Activated T-helper 17 cell treated with anti-CD3 and anti-CD28 coated beads, Interleukin-2, amount 50 U/mL, for 72 hours (primary cell): ENCODE data around the gene DDX47. TPM values are rescaled to one million over a fixed set of nuclear protein-coding genes. Genes with fewer than 3 reads are reported as not detected.
"Not testable (repeated sequence)": the region's sequence is repeated elsewhere in the genome, so short reads cannot be mapped to it uniquely, and the experiment has no call there.

ENCODE experiments used
- ATAC-seq: fragments of 150-1000 bp; cut with Tn5 transposase; replicated peaks from 2 replicates; pipeline ENCODE4 v1.10.0; 2021; ENCODE audit warnings: mild to moderate bottlenecking, moderate library complexity
- H3K27ac Mint-ChIP-seq: one replicate; pipeline ENCODE4 v1.8.0; 2022; ENCODE audit warnings: mixed read lengths
- H3K27me3 Mint-ChIP-seq: one replicate; pipeline ENCODE4 v1.8.0; 2022; ENCODE audit warnings: mixed read lengths
- H3K36me3 Mint-ChIP-seq: one replicate; pipeline ENCODE4 v1.8.0; 2022; ENCODE audit warnings: low read depth, mild to moderate bottlenecking, mixed read lengths
- H3K4me1 Mint-ChIP-seq: one replicate; pipeline ENCODE4 v1.8.0; 2022; ENCODE audit warnings: mixed read lengths
- H3K4me3 Mint-ChIP-seq: one replicate; pipeline ENCODE4 v1.8.0; 2022; ENCODE audit warnings: mild to moderate bottlenecking, mixed read lengths
- H3K9me3 Mint-ChIP-seq: one replicate; pipeline ENCODE4 v1.8.0; 2022; ENCODE audit warnings: mixed read lengths
- total RNA-seq, 2 donors: library from RNA; stranded (reverse); gene quantifications; one replicate each; pipeline ENCODE4 v1.2.3, GENCODE V29; 2022

The DDX47 gene
- total RNA-seq, 2 donors from 2014 or later: 90.0 to 90.4 TPM

DNA sequence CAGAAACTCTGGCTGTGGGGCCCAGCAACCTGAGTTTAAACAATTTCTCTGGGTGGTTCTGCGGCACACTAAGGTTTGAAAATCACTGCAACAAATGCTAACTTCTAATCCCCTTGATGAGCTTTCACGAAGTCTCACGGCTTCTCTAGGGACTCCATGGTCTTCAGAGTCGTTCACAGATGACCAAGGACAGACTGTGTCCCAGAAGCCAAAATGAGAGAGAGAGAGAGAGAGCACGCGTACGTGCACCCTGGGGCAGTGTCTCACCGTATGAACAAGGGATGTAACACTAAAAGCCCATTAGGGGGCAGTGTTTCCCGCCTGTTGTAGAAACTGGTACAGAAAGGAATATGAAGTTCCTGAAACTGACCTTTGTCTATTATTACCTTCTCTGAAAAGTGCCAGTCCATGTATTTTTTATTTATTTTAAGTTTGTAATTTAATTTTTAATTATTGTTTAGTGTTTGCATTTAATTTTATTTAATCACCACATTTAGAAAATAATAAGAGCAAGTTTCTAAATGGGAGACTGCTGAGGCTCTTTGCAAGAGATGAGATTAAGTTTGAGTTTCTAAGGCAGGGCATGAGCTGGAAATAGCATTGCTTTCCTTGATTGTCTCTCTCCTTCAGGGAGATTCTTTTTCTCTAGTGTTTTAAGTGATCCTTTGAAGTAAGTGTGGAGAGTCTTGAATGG, 24.3 kb upstream of the DDX47 start:
- peaks cover 34% of the 10 kb centered on the region for H3K36me3 Mint-ChIP-seq
- peak overlapping the region; percentile 94 for H3K27ac Mint-ChIP-seq
- no peaks in the 10 kb centered on the region for H3K27me3 Mint-ChIP-seq
- ATAC-seq: peak; percentile 71
- H3K4me3 Mint-ChIP-seq: peak overlapping the region; percentile 90
- H3K9me3 Mint-ChIP-seq: no peaks in the 10 kb centered on the region
- peaks cover 21% of the 10 kb centered on the region for H3K4me1 Mint-ChIP-seq

- H3K4me1 Mint-ChIP-seq: peaks cover 9% of the 10 kb centered on the region
- no peaks in the 10 kb centered on the region for H3K27me3 Mint-ChIP-seq
- no peak for ATAC-seq
- peaks cover 26% of the 10 kb centered on the region for H3K36me3 Mint-ChIP-seq
- H3K4me3 Mint-ChIP-seq: no peak overlapping the region
- H3K27ac Mint-ChIP-seq: no peak overlapping the region
- no peaks in the 10 kb centered on the region for H3K9me3 Mint-ChIP-seq
Observed at GRCh38 chr12:12790956-12791355, 22.2 kb upstream of the DDX47 start.

- no peak for ATAC-seq
- Mint-ChIP-seq H3K9me3 (no peaks in the 10 kb centered on the region), H3K4me3 (no peak overlapping the region)
Observed at GRCh38 chr12:12791756-12792369, 21.3 kb upstream of the DDX47 start.

GRCh38 chr12:12792421-12792820, 20.7 kb upstream of the DDX47 start:
- H3K27ac Mint-ChIP-seq: no peak overlapping the region
- H3K4me3 Mint-ChIP-seq: no peak overlapping the region
- peaks cover 15% of the 10 kb centered on the region for H3K36me3 Mint-ChIP-seq
- H3K9me3 Mint-ChIP-seq: no peaks in the 10 kb centered on the region
- no peak for ATAC-seq
- H3K4me1 Mint-ChIP-seq: peaks cover 9% of the 10 kb centered on the region
- no peaks in the 10 kb centered on the region for H3K27me3 Mint-ChIP-seq

More at GRCh38 chr12:12791756-12792369, 21.3 kb upstream of the DDX47 start:
- Mint-ChIP-seq H3K27ac (no peak overlapping the region), H3K36me3 (peaks cover 20% of the 10 kb centered on the region), H3K27me3 (no peaks in the 10 kb centered on the region), H3K4me1 (peaks cover 9% of the 10 kb centered on the region)

GRCh38 chr12:12794686-12795085, 18.5 kb upstream of the DDX47 start:
- H3K36me3 Mint-ChIP-seq: no peaks in the 10 kb centered on the region
- H3K27ac Mint-ChIP-seq: no peak overlapping the region
- H3K4me3 Mint-ChIP-seq: no peak overlapping the region
- no peaks in the 10 kb centered on the region for H3K4me1 Mint-ChIP-seq
- no peaks in the 10 kb centered on the region for H3K9me3 Mint-ChIP-seq
- ATAC-seq: no peak
- H3K27me3 Mint-ChIP-seq: no peaks in the 10 kb centered on the region

- no peaks in the 10 kb centered on the region for H3K27me3 Mint-ChIP-seq
- no peaks in the 10 kb centered on the region for H3K9me3 Mint-ChIP-seq
- H3K27ac Mint-ChIP-seq: no peak overlapping the region
- peaks cover 5% of the 10 kb centered on the region for H3K4me1 Mint-ChIP-seq
- ATAC-seq: no peak
- H3K4me3 Mint-ChIP-seq: no peak overlapping the region
- H3K36me3 Mint-ChIP-seq: no peaks in the 10 kb centered on the region
Observed at GRCh38 chr12:12796171-12796570, 17.0 kb upstream of the DDX47 start.

GRCh38 chr12:12796928-12797793, 16.0 kb upstream of the DDX47 start:
- Mint-ChIP-seq H3K27ac (no peak overlapping the region), H3K4me3 (no peak overlapping the region), H3K36me3 (no peaks in the 10 kb centered on the region), H3K4me1 (peaks cover 12% of the 10 kb centered on the region), H3K27me3 (no peaks in the 10 kb centered on the region), H3K9me3 (no peaks in the 10 kb centered on the region)
- ATAC-seq: no peak

- H3K4me3 Mint-ChIP-seq: no peak overlapping the region
- no peaks in the 10 kb centered on the region for H3K9me3 Mint-ChIP-seq
- no peaks in the 10 kb centered on the region for H3K36me3 Mint-ChIP-seq
- ATAC-seq: no peak
- H3K27me3 Mint-ChIP-seq: no peaks in the 10 kb centered on the region
- peaks cover 17% of the 10 kb centered on the region for H3K4me1 Mint-ChIP-seq
- no peak overlapping the region for H3K27ac Mint-ChIP-seq
Observed at GRCh38 chr12:12797794-12798152, 15.4 kb upstream of the DDX47 start.

DNA sequence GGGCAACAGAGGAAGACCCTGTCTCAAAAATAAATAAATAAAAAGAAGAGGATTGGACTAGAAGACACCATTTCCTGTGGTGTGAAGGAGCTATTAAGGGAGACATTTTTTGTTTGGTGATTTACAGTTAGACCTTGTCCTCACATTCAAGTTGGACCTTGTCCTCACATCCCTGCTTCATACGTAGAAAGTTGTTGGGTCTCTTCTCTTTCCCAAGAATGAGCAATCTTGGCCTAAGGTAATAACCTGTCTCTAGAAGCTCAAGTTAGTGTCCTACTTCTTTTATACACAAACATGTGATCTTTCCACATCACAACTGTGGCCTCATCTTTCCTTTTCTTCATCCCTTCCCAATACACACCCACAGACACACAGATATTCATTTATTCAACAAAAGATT, 14.7 kb upstream of the DDX47 start:
- no peak overlapping the region for H3K4me3 Mint-ChIP-seq
- H3K9me3 Mint-ChIP-seq: no peaks in the 10 kb centered on the region
- H3K4me1 Mint-ChIP-seq: peaks cover 22% of the 10 kb centered on the region
- H3K27me3 Mint-ChIP-seq: no peaks in the 10 kb centered on the region
- no peaks in the 10 kb centered on the region for H3K36me3 Mint-ChIP-seq
- ATAC-seq: no peak
- H3K27ac Mint-ChIP-seq: no peak overlapping the region

DNA sequence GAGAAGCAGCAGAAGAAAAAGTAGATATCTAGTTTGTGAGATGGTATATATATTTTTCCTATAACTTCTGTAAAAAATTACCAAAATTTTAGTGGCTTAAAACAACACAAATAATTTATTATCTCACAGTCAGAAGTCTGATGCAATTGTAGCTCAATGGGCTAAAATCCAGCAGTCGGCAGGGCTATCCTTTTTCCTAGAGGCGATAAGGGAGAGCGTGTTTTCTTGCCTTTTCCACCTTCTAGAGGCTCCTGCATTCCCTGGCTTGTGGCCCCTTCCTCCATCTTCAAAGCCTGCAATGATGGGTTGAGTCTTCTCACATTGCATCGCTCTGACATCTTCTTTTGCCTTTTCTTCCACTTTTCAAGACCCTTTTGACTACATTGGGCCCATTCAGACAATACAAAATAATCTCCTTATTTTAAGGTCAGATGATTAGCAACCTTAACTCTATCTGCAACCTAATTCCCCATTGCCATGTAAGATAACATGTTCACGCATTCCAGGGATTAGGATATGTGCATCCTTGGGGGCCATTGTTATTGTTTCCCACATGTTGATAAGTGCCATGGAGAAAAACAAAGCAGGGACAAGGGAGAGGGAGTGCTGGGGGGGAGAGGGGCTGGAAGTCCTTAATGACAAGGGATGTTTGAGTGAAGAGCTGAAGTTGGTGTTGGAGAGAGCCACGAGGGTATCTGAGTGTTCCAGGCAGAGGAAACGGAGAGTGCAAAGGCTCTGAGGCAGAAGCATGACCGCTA, 13.8 kb upstream of the DDX47 start:
- H3K9me3 Mint-ChIP-seq: no peaks in the 10 kb centered on the region
- no peak overlapping the region for H3K27ac Mint-ChIP-seq
- peaks cover 26% of the 10 kb centered on the region for H3K4me1 Mint-ChIP-seq
- no peak for ATAC-seq
- H3K27me3 Mint-ChIP-seq: no peaks in the 10 kb centered on the region
- no peak overlapping the region for H3K4me3 Mint-ChIP-seq
- H3K36me3 Mint-ChIP-seq: no peaks in the 10 kb centered on the region

DNA sequence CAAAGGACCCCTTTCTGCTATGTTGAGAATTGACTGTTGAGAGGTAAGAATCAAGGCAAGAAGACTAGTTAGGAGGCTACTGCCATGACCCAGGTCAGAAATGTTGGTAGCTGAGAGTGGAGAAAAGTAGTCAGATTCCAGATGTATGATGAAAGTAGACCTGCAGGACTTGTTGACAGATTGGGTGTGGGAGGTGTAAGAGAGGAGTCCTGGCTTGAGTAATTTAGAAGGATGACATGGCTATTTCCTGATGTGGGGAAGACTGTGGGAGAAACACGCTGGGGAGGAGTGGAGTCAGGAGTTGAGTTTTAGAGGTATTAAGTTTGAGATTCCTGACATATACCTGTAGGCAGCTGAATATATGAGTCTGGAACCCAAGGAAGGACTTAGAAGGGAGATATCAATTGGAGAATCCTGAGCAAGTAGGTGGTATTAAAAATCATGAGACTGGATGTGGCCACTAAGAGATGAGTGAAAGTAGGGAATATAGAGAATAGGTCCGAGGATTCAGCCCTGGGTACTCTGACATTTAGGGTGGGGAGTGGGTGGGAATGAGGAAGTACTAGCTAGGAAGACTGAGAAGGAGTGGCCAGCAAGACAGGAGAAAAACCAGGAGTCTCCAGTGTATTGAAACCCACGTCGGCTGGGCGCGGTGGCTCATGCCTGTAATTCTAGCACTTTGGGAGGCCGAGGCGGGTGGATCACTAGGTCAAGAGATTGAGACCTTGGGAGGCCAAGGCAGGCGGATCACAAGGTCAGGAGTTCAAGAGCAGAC, 12.6 kb upstream of the DDX47 start:
- peak overlapping the region; percentile 4 for H3K27ac Mint-ChIP-seq

GRCh38 chr12:12801656-12802055, 11.5 kb upstream of the DDX47 start:
- ATAC-seq, H3K36me3 Mint-ChIP-seq, H3K4me3 Mint-ChIP-seq, H3K9me3 Mint-ChIP-seq, H3K27me3 Mint-ChIP-seq: not testable (repeated sequence)
- Mint-ChIP-seq H3K4me1 (peaks cover 39% of the 10 kb centered on the region), H3K27ac (peak overlapping the region; percentile 34)

More for the DNA sequence above, 12.6 kb upstream of the DDX47 start:
- Mint-ChIP-seq H3K4me1 (peaks cover 33% of the 10 kb centered on the region), H3K36me3 (no peaks in the 10 kb centered on the region), H3K27me3 (no peaks in the 10 kb centered on the region), H3K9me3 (no peaks in the 10 kb centered on the region), H3K4me3 (no peak overlapping the region)
- ATAC-seq: peak; percentile 20

GRCh38 chr12:12803186-12803585, 10.0 kb upstream of the DDX47 start:
- no peaks in the 10 kb centered on the region for H3K9me3 Mint-ChIP-seq
- peak overlapping the region; percentile 41 for H3K4me3 Mint-ChIP-seq
- peaks cover 48% of the 10 kb centered on the region for H3K4me1 Mint-ChIP-seq
- peak overlapping the region; percentile 20 for H3K27ac Mint-ChIP-seq
- H3K36me3 Mint-ChIP-seq: no peaks in the 10 kb centered on the region
- ATAC-seq: peak; percentile 73
- H3K27me3 Mint-ChIP-seq: no peaks in the 10 kb centered on the region

GRCh38 chr12:12804011-12804410, 9.1 kb upstream of the DDX47 start:
- H3K4me1 Mint-ChIP-seq: peaks cover 55% of the 10 kb centered on the region

More at GRCh38 chr12:12804011-12804410, 9.1 kb upstream of the DDX47 start:
- Mint-ChIP-seq H3K36me3 (no peaks in the 10 kb centered on the region), H3K27ac (peak overlapping the region; percentile 79), H3K4me3 (peak overlapping the region; percentile 41), H3K9me3 (no peaks in the 10 kb centered on the region), H3K27me3 (no peaks in the 10 kb centered on the region)
- peak; percentile 57 for ATAC-seq
